WERI-Rb-1 (cell line): Measurements from ENCODE around the gene COL8A1.
A peak's percentile ranks its signal among the peaks of the same experiment; 100 is the strongest.

Experiments used
- DNase-seq: peaks from one replicate; pipeline ENCODE4 v3.0.0-alpha.2; 2020
- H3K27ac ChIP-seq: fragments of 250-450 bp; sonication (Bioruptor Pico); 2 replicates; pipeline ENCODE4 v1.5.1; 2020; ENCODE audit warnings: mild to moderate bottlenecking, moderate library complexity
- H3K27me3 ChIP-seq: fragments of 250-450 bp; sonication (Bioruptor Pico); 2 replicates; pipeline ENCODE4 v1.5.1; 2021; ENCODE audit warnings: mild to moderate bottlenecking, low read depth, moderate library complexity; ENCODE audit not compliant: insufficient read depth, severe bottlenecking
- H3K36me3 ChIP-seq: fragments of 250-450 bp; sonication (Bioruptor Pico); 2 replicates; pipeline ENCODE4 v1.5.1; 2020; ENCODE audit warnings: mild to moderate bottlenecking, moderate library complexity
- H3K4me3 ChIP-seq: 2 replicates; pipeline ENCODE4 v1.5.1; 2011; ENCODE audit warnings: low read depth, mild to moderate bottlenecking, control low read depth, low read length
- H3K9me3 ChIP-seq: fragments of 250-450 bp; sonication (Bioruptor Pico); 2 replicates; pipeline ENCODE4 v1.5.1; 2021; ENCODE audit warnings: mild to moderate bottlenecking, moderate library complexity; ENCODE audit not compliant: severe bottlenecking
- TF ChIP-seq, protein P1 (sequence below): IDR thresholded peaks from 2 replicates; pipeline ENCODE4 v1.5.1; 2011; ENCODE audit warnings: low read depth, mild to moderate bottlenecking, control low read depth, inconsistent platforms, low read length

Gene COL8A1

DNA sequence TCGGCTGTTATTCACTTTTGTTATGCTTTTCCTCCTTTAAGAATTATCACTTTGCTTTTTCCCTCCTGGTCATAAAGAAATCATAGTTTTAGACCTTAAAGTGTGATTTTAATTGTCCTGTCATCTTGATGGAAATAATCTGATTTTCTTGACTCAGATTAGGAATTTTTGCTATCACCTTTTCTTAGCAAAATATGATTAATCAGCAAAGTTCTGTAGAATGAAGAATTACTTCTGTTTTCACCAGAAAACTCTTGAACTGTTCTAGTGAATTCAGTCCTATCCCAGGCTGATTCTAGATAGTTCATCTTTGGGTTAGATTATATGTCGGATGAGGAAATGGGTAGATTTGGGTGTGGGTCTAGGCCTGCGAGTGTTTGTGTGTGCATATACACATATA, 191.4 kb downstream of the COL8A1 start:
- no peaks in the 10 kb centered on the region for H3K27me3 ChIP-seq
- TF ChIP-seq, protein P1, sequence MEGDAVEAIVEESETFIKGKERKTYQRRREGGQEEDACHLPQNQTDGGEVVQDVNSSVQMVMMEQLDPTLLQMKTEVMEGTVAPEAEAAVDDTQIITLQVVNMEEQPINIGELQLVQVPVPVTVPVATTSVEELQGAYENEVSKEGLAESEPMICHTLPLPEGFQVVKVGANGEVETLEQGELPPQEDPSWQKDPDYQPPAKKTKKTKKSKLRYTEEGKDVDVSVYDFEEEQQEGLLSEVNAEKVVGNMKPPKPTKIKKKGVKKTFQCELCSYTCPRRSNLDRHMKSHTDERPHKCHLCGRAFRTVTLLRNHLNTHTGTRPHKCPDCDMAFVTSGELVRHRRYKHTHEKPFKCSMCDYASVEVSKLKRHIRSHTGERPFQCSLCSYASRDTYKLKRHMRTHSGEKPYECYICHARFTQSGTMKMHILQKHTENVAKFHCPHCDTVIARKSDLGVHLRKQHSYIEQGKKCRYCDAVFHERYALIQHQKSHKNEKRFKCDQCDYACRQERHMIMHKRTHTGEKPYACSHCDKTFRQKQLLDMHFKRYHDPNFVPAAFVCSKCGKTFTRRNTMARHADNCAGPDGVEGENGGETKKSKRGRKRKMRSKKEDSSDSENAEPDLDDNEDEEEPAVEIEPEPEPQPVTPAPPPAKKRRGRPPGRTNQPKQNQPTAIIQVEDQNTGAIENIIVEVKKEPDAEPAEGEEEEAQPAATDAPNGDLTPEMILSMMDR, result no peak
- H3K9me3 ChIP-seq, result no peaks in the 10 kb centered on the region
- no peak overlapping the region for H3K4me3 ChIP-seq
- DNase-seq, result no peak
- no peak overlapping the region for H3K27ac ChIP-seq
- no peaks in the 10 kb centered on the region for H3K36me3 ChIP-seq

DNA sequence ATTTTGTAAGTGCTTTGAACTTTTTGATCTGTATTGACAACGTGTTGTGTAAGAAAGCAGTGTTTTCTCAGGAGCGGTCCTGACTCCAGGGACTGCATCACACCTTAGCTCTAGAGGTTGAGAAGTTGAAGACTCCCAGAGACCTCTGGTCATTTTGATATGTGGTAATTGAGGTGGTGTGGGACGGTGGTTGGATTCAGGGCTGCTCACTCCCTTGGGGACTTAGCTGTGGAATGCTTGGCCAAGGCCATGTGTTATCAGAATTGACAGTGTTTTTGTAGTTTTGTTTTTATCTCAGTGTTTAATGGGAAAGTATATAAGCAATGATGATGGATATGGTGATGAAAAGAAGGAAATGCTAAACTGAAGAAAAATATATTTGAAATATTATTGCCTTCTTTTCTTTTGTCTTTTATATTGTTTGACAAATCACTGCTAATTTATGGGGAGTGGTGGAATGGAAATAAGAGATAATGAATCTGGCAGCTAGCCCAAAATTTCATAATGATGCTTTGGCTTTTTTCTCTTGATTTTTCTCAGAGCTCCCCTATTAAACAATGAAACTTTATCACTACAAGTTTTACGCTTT, 195.3 kb downstream of the COL8A1 start:
- DNase-seq, result no peak
- TF ChIP-seq, protein P1, result no peak
- H3K27ac ChIP-seq, result no peak overlapping the region
- no peaks in the 10 kb centered on the region for H3K36me3 ChIP-seq
- no peaks in the 10 kb centered on the region for H3K27me3 ChIP-seq
- H3K4me3 ChIP-seq, result no peak overlapping the region
- no peaks in the 10 kb centered on the region for H3K9me3 ChIP-seq

DNA sequence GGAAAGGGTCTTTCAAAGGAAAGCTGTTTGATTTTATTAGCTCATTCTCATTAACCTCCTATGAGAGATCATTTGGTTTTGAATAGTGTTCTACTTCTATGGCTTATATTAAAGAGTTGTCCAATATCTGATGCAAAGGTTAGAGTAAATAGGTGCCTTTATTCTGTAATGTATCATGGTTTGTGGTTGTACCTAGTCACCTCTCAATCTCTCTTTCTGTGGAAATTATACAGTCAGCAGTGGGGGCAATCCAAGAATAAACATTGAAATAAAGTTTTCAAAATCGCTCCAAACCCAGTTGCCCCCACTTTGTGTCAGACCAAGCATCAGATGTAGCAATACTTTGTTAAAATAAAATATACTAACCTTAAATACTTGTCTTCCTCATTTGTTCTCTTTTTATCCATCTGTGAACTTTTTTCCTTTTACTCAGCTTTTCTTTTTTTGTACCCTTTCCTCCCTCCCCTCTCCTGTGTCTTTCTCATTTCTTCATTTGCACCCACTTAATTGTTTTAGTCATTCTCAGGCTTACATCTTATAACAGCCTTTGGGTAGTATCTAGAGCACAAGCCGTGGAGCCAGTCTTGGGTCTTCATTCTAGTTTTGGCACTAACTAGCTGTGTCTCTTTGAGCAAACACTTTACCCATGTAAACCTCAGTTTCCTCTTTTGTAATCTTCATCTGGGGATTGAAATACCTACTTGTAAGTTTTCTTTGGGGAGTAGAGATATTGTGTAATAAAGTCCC, 196.0 kb downstream of the COL8A1 start:
- H3K27me3 ChIP-seq, result no peaks in the 10 kb centered on the region
- no peak overlapping the region for H3K4me3 ChIP-seq
- no peak overlapping the region for H3K27ac ChIP-seq
- TF ChIP-seq, protein P1, result no peak
- no peaks in the 10 kb centered on the region for H3K36me3 ChIP-seq
- H3K9me3 ChIP-seq, result no peaks in the 10 kb centered on the region
- no peak for DNase-seq

DNA sequence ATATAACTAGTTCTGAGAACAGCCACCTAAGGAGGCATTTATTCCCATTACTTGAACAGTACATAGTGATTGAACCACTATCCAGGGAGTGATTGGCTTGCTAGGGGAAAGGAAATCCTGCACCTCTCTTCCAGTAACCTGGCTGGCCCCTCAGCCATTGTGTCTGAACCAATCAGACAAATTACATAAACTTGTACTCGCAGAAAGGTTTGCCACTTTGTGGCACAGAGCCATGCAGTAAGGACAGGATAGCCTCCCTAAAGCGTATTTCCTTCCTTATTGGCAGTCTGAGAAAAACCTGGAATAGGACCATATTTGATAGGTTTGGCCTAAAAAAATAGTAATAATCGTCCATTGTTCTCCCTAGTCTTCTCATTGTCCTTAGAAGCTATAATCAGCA, 198.3 kb downstream of the COL8A1 start:
- Histone ChIP-seq H3K27ac (peak overlapping the region; percentile 64), H3K9me3 (no peaks in the 10 kb centered on the region), H3K27me3 (no peaks in the 10 kb centered on the region), H3K36me3 (no peaks in the 10 kb centered on the region; the same call in 1 of the 2 replicates), H3K4me3 (no peak overlapping the region)
- TF ChIP-seq, protein P1, result no peak
- DNase-seq, result no peak

DNA sequence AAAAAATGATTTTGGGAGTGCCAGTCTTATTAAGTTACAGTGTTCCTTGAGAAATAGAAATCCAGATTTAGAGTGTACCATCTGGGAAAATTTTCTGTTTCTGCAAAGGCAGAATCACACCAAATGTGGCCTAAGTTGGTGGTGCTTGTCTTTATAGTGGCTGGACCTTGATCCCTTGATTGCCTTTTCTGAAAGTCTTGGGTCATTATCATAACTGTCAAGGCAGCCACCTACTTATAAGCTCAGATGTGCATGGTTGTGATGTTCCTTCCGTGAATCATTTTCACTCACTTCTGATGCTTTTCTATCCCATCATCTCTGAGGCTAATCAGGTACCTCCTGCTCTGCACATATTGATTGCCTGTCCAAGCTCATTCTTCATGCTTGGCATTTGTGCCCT, 199.3 kb downstream of the COL8A1 start:
- Histone ChIP-seq H3K27ac (no peak overlapping the region), H3K27me3 (no peaks in the 10 kb centered on the region), H3K36me3 (no peaks in the 10 kb centered on the region; the same call in 1 of the 2 replicates), H3K4me3 (no peak overlapping the region), H3K9me3 (no peaks in the 10 kb centered on the region)
- TF ChIP-seq, protein P1, result no peak
- DNase-seq, result no peak

DNA sequence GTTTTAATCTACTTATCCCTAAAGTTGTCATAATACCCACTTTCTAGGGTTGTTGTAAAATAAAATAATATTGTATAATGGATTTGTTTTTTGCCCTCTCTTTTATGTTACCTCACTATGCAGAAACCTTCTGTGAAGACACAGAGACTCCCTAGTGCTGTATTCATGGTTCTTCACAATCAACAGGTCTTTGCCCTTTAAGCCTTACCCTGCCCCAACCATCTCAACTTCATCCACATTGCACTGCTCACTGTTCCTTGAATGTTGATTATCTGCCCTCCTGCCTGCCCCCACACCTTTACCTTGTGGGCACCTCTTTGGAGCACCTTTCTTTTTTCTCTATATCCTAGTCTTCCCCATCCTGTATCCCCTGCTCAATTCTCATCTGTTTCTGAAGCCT, 200.4 kb downstream of the COL8A1 start:
- H3K27ac ChIP-seq, result no peak overlapping the region
- no peak for DNase-seq
- H3K4me3 ChIP-seq, result no peak overlapping the region
- H3K27me3 ChIP-seq, result no peaks in the 10 kb centered on the region
- no peaks in the 10 kb centered on the region for H3K9me3 ChIP-seq
- TF ChIP-seq, protein P1, result no peak
- H3K36me3 ChIP-seq, result no peaks in the 10 kb centered on the region; the same call in 1 of the 2 replicates
